Astrocyte (in vitro differentiated cells and primary cell): ENCODE results near the gene TRMT44.

ENCODE experiments used
- CTCF ChIP-seq: IDR thresholded peaks from 2 replicates; pipeline ENCODE4 v1.5.1; 2011; ENCODE audit warnings: low read depth, mild to moderate bottlenecking, inconsistent platforms, low read length, moderate library complexity; ENCODE audit not compliant: insufficient read depth
- EZH2 ChIP-seq: IDR thresholded peaks from 2 replicates; pipeline ENCODE4 v1.6.1; 2012; ENCODE audit warnings: mild to moderate bottlenecking, low read length, inconsistent platforms; ENCODE audit not compliant: insufficient read depth

- TF ChIP-seq CTCF (no peak), EZH2 (no peak)
Measured at GRCh38 chr4:8412288-8412687, 28.3 kb upstream of the TRMT44 start.
